C4-2B (cell line): Measurements from ENCODE around the gene MAN2A1.

Experiments used
- ZFX ChIP-seq: fragments of 450-650 bp; IDR thresholded peaks from 2 replicates; pipeline ENCODE4 v1.6.1; 2017
- TF ChIP-seq, protein P1 (sequence below): fragments of 450-650 bp; conservative IDR thresholded peaks from 2 replicates; pipeline ENCODE4 v1.5.1; 2017; ENCODE audit warnings: mild to moderate bottlenecking

- TF ChIP-seq, protein P1, sequence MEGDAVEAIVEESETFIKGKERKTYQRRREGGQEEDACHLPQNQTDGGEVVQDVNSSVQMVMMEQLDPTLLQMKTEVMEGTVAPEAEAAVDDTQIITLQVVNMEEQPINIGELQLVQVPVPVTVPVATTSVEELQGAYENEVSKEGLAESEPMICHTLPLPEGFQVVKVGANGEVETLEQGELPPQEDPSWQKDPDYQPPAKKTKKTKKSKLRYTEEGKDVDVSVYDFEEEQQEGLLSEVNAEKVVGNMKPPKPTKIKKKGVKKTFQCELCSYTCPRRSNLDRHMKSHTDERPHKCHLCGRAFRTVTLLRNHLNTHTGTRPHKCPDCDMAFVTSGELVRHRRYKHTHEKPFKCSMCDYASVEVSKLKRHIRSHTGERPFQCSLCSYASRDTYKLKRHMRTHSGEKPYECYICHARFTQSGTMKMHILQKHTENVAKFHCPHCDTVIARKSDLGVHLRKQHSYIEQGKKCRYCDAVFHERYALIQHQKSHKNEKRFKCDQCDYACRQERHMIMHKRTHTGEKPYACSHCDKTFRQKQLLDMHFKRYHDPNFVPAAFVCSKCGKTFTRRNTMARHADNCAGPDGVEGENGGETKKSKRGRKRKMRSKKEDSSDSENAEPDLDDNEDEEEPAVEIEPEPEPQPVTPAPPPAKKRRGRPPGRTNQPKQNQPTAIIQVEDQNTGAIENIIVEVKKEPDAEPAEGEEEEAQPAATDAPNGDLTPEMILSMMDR, result no peak
- TF ChIP-seq ZFX, result no peak
Measured at GRCh38 chr5:109693535-109694400, 4.0 kb downstream of the MAN2A1 start.
